Measurements from ENCODE around the gene MOCOS.

GRCh38 chr18:36158266-36158867 is 28.9 kb upstream of the MOCOS start:
- no peak for TF ChIP-seq POLR2A (IDR thresholded peaks at IDR 0.05)
- TF ChIP-seq, protein P1, sequence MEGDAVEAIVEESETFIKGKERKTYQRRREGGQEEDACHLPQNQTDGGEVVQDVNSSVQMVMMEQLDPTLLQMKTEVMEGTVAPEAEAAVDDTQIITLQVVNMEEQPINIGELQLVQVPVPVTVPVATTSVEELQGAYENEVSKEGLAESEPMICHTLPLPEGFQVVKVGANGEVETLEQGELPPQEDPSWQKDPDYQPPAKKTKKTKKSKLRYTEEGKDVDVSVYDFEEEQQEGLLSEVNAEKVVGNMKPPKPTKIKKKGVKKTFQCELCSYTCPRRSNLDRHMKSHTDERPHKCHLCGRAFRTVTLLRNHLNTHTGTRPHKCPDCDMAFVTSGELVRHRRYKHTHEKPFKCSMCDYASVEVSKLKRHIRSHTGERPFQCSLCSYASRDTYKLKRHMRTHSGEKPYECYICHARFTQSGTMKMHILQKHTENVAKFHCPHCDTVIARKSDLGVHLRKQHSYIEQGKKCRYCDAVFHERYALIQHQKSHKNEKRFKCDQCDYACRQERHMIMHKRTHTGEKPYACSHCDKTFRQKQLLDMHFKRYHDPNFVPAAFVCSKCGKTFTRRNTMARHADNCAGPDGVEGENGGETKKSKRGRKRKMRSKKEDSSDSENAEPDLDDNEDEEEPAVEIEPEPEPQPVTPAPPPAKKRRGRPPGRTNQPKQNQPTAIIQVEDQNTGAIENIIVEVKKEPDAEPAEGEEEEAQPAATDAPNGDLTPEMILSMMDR (IDR thresholded peaks at IDR 0.05), result no peak
